Activated CD8-positive, alpha-beta memory T cell treated with anti-CD3 and anti-CD28 coated beads, Interleukin-2, amount 50 U/mL, for 4 hours (primary cell): ENCODE results near the gene TRIM22.

Experiments
- DNase-seq: peaks from one replicate; pipeline ENCODE4 v3.0.0-alpha.2; 2020

Gene TRIM22

DNA sequence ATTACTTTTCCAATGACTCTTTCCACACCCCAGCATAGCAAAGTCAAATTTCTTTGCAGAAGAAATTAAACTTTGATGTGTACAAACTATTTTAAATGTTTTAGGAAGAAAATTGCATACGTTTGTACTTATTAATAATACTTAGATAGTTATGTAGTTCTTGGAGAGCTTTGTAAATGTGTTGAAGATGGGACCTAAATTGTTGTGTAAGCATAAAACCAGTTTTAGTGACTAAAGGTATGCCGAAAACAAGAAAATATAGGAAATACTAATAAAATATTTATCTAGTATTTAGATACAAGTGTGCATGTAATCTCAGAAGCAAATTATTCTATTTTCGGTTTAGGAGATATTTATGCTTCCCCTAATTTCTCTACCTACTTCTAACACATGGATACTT, 60.2 kb downstream of the TRIM22 start:
- DNase-seq: no peak

DNA sequence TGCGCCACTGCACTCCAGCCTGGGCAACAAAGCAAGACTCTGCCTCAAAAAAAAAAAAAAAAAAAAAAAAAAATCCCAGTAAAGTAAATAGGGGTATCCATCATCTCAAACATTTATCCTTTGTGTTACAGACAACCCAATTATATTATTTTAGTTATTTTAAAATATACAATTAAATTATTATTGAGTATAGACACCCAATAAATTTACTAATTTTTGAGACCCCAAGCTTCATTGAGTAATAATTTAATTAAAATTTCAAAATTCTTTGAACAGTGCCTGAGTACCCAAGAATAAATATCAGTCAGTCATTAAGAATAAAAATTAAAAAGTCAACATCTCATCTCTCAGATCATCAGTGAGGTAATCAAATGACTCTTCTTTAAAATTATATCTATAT, 64.4 kb downstream of the TRIM22 start, which contains the start of gene OR52N4:
Gene OR52N4 (plus strand): TSS at position 301 of the 400 bp plus-strand sequence. CDS start 498 bp downstream, outside the sequence.
- no peak for DNase-seq
